ENCODE data around the gene ALKBH6.

DNA sequence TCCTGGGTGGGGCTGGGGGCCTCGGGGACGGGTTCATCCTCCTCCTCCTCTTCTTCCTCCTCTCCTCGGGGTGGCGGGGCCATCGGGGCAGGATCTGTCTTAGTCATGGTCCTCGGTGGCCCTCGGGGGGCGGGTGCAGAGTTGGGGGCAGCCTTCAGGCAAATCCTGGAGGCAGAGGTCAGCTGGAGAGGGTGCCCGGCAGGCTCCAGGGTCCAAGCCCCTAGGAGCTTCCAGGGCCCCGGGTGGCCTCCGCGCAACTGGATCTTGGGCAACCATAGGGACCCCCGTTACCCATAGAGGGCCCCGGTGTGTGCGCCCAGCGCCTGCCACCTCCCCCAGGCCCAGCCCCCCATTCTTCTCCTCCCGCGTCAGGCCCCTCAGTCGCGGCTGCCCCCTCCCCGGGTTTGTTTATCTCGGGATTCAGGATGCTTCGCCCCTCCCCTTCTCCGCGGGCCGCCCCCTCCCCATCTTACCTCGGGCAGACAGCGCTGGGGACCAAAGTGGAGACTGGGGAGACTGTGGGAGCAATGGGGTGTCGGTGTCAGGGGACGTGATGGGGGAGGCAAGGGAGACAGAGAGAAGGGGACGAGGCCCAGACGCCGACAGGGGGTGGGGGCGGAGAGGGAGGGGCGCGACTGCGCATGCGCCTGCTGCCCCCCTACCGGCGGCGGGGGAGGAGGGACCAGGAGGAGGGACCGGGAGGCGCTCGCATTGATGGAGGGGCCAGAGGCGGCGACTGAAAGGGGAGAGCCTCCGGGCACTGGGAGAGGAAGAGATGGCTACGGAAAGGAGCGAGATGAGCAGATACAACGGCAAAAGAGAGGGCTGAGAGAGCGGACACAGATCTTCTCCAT lies 18.5 kb upstream of the ALKBH6 start, which contains the start of gene CLIP3:
- TF ChIP-seq, protein P1, sequence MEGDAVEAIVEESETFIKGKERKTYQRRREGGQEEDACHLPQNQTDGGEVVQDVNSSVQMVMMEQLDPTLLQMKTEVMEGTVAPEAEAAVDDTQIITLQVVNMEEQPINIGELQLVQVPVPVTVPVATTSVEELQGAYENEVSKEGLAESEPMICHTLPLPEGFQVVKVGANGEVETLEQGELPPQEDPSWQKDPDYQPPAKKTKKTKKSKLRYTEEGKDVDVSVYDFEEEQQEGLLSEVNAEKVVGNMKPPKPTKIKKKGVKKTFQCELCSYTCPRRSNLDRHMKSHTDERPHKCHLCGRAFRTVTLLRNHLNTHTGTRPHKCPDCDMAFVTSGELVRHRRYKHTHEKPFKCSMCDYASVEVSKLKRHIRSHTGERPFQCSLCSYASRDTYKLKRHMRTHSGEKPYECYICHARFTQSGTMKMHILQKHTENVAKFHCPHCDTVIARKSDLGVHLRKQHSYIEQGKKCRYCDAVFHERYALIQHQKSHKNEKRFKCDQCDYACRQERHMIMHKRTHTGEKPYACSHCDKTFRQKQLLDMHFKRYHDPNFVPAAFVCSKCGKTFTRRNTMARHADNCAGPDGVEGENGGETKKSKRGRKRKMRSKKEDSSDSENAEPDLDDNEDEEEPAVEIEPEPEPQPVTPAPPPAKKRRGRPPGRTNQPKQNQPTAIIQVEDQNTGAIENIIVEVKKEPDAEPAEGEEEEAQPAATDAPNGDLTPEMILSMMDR (IDR thresholded peaks at IDR 0.05; ENCODE audit: low read depth, low read length) = no peak
- TF ChIP-seq EZH2phosphoT487 (IDR thresholded peaks at IDR 0.05; ENCODE audit: low read depth) = no peak

Measured in OCI-LY3 (cell line).